ENCODE results near the gene CYP8B1.

GRCh38 chr3:42853056-42853455, 22.6 kb downstream of the CYP8B1 start:
- TF ChIP-seq CTCF (IDR thresholded peaks at IDR 0.05) = no peak
- no peak for TF ChIP-seq POLR2AphosphoS5 (IDR thresholded peaks at IDR 0.05; ENCODE audit: insufficient read depth in 1 of 2, low read depth in 1 of 2)
